Stomach (tissue), 9 donors: ENCODE results near the gene GRK6. TPM values are rescaled to one million over a fixed set of nuclear protein-coding genes. Genes with fewer than 3 reads are reported as not detected.

Experiments used
- DNase-seq, 2 donors: peaks; one replicate each; pipeline versions ENCODE4 v3.0.0 to v3.0.0-alpha.2; 2013 to 2019
- H3K27ac ChIP-seq, 5 donors: fragments of 200-600 bp in 4 of 5; sonication (generic) in 4 of 5; one replicate each; pipeline ENCODE4 v1.5.1; 2013 to 2019; ENCODE audit warnings: mild to moderate bottlenecking in 1 of 5, moderate library complexity in 1 of 5
- H3K27me3 ChIP-seq, 3 donors: fragments of 200-600 bp; sonication (generic); one replicate each; pipeline ENCODE4 v1.5.1; 2017 to 2019; ENCODE audit warnings: mixed run types in 1 of 3
- H3K36me3 ChIP-seq, 4 donors: fragments of 200-600 bp; sonication (generic); 1 replicate in 3 of 4; 2 replicates in 1 of 4; pipeline ENCODE4 v1.5.1; 2016 to 2019
- H3K4me1 ChIP-seq, 4 donors: fragments of 200-600 bp; sonication (generic); one replicate each; pipeline ENCODE4 v1.5.1; 2016 to 2019
- H3K4me3 ChIP-seq, 4 donors: fragments of 200-600 bp; sonication (generic) in 3 of 4; one replicate each; pipeline ENCODE4 v1.5.1; 2016 to 2019; ENCODE audit warnings: mild to moderate bottlenecking in 1 of 4
- H3K9me3 ChIP-seq, 4 donors: fragments of 200-600 bp; sonication (generic); one replicate each; pipeline ENCODE4 v1.5.1; 2016 to 2019
- EP300 ChIP-seq: sonication (generic); formaldehyde crosslinking; IDR thresholded peaks from one replicate; pipeline ENCODE4 v1.6.1; 2017; ENCODE audit warnings: antibody characterized with exemption
- POLR2A ChIP-seq, 4 donors: fragments of 450-650 bp; IDR thresholded peaks; one replicate each; pipeline ENCODE4 v1.6.1; 2016; ENCODE audit warnings: antibody characterized with exemption in 4 of 4, control low read depth in 2 of 4, mild to moderate bottlenecking in 1 of 4, moderate library complexity in 1 of 4
- POLR2AphosphoS5 ChIP-seq, 3 donors: sonication (generic); formaldehyde crosslinking; IDR thresholded peaks; one replicate each; pipeline ENCODE4 v1.6.1; 2016; ENCODE audit warnings: antibody characterized with exemption in 3 of 3
- WGBS, 5 donors: extraction: QIAGEN DNeasy Blood & Tissue Kit in 3 of 5; methylation state at CpG; one replicate each; pipeline versions ENCODE4 v1.1.5 to v1.1.7; 2013 to 2018; 5-methylcytosine and 5-hydroxymethylcytosine counted together
- intact Hi-C: fragments of 100-400 bp; cut with DNase I; formaldehyde crosslinking; loops from one replicate; pipeline ENCODE4 v1.15.1; 2023; ENCODE audit warnings: low total_unique reads
- polyA plus RNA-seq, 3 donors: library from polyadenylated mRNA; stranded (reverse); fragments of 200-250 nt; gene quantifications; one replicate each; pipeline ENCODE4 v1.2.3, GENCODE V29; 2013
- total RNA-seq, 5 donors: library from RNA; depleted of rRNA; stranded (reverse); fragments of >200 nt; gene quantifications; one replicate each; pipeline versions ENCODE4 v1.1.0 to v1.2.3, GENCODE V29; 2014 to 2016
- TF ChIP-seq, protein P1 (sequence below), 7 experiments: fragments of 450-650 bp in 4 of 7; fragments of 200-600 bp in 3 of 7; sonication (generic) in 3 of 7; IDR thresholded peaks; one replicate each; pipeline ENCODE4 v1.5.1; 2016 to 2019; ENCODE audit warnings: antibody characterized with exemption in 7 of 7, control low read depth in 2 of 7, mild to moderate bottlenecking in 1 of 7
- donor health status: healthy with polysubstance abuse.
- donor health status: Bipolar disorder and iron deficiency.
- donor health status: healthy.

The GRK6 gene
- total and polyA plus RNA-seq, 8 donors: 1.8 to 91.2 (median 17.7) TPM

DNA sequence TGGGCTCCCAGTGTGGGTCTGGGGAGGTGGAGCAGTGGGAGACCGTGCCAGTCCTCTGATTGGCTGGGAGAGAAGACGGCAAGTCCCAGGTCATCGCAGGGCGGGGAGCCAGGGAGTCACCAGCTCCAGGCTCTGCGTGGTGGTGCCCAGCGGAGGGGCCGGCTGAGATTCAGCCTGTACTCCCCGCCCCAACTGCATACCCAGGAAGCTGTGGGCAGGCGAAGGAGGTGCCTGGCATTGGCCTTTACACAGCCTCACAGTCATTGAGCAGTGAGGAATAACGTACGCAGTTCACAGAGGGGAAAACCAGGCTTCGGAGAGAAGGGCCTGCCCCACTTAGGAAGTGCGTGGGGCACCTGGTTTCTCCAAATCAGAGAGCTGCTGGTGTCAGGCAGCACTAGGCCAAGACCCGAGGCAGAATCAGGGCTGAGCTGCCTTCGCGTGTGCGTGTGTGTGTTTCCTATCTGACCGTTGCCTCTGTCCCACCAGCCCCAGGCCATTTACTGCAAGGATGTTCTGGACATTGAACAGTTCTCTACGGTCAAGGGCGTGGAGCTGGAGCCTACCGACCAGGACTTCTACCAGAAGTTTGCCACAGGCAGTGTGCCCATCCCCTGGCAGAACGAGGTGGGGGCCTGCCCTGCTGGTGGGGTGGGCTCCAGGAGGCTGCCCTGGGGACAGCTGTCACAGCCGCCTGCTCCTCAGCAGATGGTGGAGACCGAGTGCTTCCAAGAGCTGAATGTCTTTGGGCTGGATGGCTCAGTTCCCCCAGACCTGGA lies 13.9 kb downstream of the GRK6 start:
- Histone ChIP-seq H3K27me3 (no peaks in the 10 kb centered on the region), H3K4me3 (no peak overlapping the region), H3K27ac (no peak overlapping the region), H3K9me3 (no peaks in the 10 kb centered on the region), H3K4me1 (peaks cover 0 to 3% (median under 1%) of the 10 kb centered on the region in 4 donors), H3K36me3 (peaks cover 34 to 75% (median 74%) of the 10 kb centered on the region in 4 donors)
- DNase-seq: no peak
- intact Hi-C loops: no loop called here
- TF ChIP-seq POLR2AphosphoS5 (IDR thresholded peaks at IDR 0.05) (no peak), POLR2A (IDR thresholded peaks at IDR 0.05) (no peak), EP300 (no peak)
- TF ChIP-seq, protein P1, sequence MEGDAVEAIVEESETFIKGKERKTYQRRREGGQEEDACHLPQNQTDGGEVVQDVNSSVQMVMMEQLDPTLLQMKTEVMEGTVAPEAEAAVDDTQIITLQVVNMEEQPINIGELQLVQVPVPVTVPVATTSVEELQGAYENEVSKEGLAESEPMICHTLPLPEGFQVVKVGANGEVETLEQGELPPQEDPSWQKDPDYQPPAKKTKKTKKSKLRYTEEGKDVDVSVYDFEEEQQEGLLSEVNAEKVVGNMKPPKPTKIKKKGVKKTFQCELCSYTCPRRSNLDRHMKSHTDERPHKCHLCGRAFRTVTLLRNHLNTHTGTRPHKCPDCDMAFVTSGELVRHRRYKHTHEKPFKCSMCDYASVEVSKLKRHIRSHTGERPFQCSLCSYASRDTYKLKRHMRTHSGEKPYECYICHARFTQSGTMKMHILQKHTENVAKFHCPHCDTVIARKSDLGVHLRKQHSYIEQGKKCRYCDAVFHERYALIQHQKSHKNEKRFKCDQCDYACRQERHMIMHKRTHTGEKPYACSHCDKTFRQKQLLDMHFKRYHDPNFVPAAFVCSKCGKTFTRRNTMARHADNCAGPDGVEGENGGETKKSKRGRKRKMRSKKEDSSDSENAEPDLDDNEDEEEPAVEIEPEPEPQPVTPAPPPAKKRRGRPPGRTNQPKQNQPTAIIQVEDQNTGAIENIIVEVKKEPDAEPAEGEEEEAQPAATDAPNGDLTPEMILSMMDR (IDR thresholded peaks at IDR 0.05): no peak
- 89 to 91% (median 89%) methylated on average over 19 to 24 of the region's 24 CpGs for WGBS, 5 donors

DNA sequence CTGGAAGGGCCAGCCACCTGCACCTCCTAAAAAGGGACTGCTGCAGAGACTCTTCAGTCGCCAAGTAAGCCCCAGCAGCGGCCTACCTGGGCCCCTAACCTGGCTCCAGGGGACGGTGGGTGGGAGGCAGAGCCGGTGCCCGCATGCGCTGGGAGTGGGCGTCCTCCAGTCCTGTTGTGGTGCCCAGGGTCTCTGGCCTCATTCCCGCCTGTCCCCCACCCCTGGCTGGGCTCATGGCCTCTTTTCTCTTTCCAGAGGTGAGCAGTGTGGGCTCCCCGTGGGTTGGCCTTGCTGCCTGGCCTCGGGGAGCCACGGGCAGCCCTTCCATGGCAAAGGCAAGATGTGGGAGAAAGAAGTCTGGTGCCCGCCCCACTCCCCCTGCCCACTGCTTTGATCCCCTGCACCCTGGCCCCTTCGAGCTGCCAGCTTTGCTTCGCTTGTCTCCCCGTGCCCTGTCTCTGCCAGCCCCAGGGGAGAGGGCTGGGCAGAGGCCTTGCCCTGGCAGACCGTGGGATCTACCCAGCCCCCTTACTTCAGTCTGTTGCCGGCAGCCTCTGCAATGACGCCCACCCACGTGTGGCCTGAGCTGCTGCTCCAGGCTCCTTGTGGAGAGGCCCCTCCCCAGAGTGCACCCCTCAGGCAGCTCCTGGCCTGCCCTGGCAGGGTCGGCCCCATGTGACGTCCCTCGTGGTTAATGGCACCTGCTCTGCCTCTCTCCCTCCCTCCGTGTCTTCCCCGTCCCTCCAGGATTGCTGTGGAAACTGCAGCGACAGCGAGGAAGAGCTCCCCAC lies 14.7 kb downstream of the GRK6 start:
- Histone ChIP-seq H3K27ac (no peak overlapping the region), H3K27me3 (peaks cover 0 to 3% (median 0%) of the 10 kb centered on the region in 3 donors), H3K4me3 (no peak overlapping the region), H3K36me3 (peaks cover 26 to 68% (median 66%) of the 10 kb centered on the region in 4 donors), H3K4me1 (peaks cover 5 to 11% (median 7%) of the 10 kb centered on the region in 4 donors), H3K9me3 (no peaks in the 10 kb centered on the region)
- no peak for DNase-seq
- 90 to 92% (median 90%) methylated on average over 25 to 26 of the region's 26 CpGs for WGBS, 5 donors
- intact Hi-C loops: no loop called here
- TF ChIP-seq POLR2A (IDR thresholded peaks at IDR 0.05) (no peak), EP300 (no peak)

- 85 to 94% (median 91%) methylated on average over 19 to 20 of the region's 20 CpGs for WGBS, 5 donors
- Histone ChIP-seq H3K4me3 (no peak overlapping the region), H3K27me3 (peaks cover 0 to 9% (median 4%) of the 10 kb centered on the region in 3 donors), H3K36me3 (peaks cover 19 to 57% (median 56%) of the 10 kb centered on the region in 4 donors), H3K9me3 (no peaks in the 10 kb centered on the region), H3K27ac (no peak overlapping the region), H3K4me1 (peaks cover 13 to 21% (median 16%) of the 10 kb centered on the region in 4 donors)
- no peak for TF ChIP-seq POLR2A (IDR thresholded peaks at IDR 0.05)
- TF ChIP-seq, protein P1 (IDR thresholded peaks at IDR 0.05): no peak
- TF ChIP-seq EP300: no peak
- TF ChIP-seq POLR2AphosphoS5 (IDR thresholded peaks at IDR 0.05): no peak
- intact Hi-C loops: no loop called here
- DNase-seq: no peak
Measured at GRCh38 chr5:177442066-177442826, 15.8 kb downstream of the GRK6 start.

DNA sequence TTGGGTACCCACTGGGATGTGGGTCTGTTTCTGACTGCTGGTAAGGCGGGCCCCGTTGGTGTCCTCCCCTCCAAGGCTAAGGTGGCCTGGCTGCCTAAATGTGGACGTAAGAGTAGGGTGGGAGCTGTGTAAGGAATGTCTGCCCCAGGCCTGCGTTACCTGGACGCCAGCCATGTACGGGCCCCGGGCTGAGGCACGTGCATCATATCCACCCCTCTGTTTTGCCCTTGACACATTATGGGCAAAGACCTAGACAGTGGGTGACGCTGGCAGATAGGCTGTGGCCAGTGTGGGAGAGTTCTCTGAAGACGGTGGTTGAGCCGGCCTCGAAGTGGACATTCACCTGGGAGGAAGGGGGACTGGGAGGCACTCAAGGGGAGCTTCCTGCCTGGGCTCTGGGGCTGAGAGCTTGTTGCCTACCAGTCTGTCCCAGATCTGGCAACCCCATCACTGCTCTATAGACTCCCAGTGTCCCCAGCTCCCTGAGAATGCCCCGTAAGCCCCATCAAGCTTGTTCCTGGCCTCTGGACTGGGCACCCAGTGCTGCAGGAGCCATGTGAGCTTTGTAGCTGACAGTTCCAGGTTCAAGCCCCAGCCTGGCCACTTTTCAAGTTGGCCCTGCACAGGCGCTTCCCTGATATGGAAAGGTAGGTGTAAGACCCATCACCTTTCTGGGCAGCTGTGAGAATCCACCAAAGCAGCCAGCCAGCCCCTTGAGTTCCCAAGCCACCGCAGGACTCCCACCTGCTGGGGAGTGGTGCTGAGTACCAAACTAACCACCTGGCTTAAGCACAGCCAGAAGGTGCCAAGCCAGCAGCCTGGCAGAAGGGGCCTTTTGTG lies 16.9 kb downstream of the GRK6 start:
- TF ChIP-seq POLR2A (IDR thresholded peaks at IDR 0.05) (no peak), EP300 (no peak), POLR2AphosphoS5 (IDR thresholded peaks at IDR 0.05) (no peak)
- TF ChIP-seq, protein P1 (IDR thresholded peaks at IDR 0.05): no peak
- H3K27me3 ChIP-seq: peaks cover 0 to 18% (median 4%) of the 10 kb centered on the region in 3 donors
- H3K4me3 ChIP-seq: no peak overlapping the region
- WGBS, 5 donors: 65 to 81% (median 80%) methylated on average over 14 to 15 of the region's 15 CpGs
- no peak for DNase-seq
- peaks cover 17 to 46% (median 44%) of the 10 kb centered on the region in 4 donors for H3K36me3 ChIP-seq
- H3K27ac ChIP-seq: no peak overlapping the region
- peaks cover 23 to 31% (median 26%) of the 10 kb centered on the region in 4 donors for H3K4me1 ChIP-seq
- no peaks in the 10 kb centered on the region for H3K9me3 ChIP-seq
- intact Hi-C loops: no loop called here
